GM18520 (cell line): ENCODE results near the gene AGPAT4.

ENCODE experiments used
- ATAC-seq: cut with Tn5 transposase; IDR thresholded peaks from one replicate; pipeline ENCODE4 v1.9.1; 2021; ENCODE audit not compliant: unreplicated experiment

AGPAT4 gene

DNA sequence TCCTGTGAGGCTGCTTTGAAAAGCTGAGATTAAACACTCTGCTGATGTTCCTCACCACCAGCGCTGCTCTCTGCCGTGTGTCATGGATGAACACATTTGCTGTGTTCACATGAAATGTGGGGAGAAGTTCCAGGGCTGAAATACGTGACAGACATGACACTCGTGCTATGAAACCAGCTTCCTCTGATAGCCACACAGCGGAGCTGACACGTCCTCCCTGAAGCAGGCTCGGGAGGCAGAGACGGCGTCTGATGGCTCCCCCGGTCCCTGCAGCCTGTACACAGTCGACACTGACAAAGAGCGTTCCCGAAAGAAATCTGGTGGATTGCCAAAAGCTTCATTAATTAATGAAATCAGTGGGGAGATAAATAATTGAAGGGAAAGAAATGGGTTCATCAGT lies 17.5 kb downstream of the AGPAT4 start:
- ATAC-seq: no peak

DNA sequence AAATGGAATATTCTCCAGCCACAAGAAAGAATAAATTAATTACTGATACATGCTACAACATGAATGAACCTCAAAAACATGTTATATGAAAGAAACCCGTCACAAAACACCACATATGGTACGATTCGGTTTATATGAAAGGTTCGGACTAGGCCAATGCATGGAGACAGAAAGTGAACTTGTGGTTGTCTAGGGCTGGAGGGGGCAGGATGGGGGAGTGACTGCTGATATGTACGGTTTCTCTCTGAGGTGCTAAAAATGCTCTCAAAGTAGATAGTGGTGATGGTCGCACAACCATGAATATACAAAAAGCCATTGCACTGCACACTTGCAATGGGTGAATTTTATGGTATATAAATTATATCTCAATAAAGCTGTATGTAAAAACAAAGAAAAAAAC lies 18.3 kb downstream of the AGPAT4 start:
- ATAC-seq: no peak

DNA sequence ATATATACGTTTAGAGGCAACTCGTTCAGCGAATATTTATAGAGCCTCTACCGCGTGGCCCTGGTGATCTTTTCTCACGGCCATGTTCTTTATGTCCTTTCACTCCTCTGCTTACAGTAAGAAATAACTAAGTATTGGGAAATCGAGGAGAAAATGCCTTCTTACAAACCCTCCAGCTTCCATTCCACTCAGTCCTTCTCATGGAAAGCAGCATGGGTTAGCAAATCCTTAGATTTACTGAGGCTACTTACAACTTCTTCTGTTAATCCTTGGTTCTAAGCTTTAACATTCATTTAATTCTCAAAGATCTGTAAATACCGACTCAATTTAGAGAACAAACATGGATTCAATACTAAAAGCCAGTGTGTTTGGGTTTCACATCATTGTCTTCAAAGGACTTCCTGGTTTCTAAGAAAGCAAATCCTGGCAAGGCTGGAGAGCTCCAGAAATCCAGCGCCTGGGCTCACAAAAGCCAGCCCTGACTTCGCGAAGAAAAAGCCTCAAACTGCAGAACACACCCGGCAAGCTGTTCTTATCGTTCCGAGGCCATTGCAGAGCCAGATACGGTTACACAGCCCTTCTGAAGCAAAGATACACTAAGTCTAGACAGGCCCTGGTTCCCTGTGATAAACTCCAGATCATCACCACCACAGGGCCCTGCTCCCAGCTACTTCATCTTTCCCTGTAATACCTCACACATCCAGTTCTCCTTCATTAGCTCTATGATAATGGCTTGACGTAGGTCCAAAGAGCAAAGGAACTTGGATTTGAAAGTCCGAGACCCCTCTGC lies 19.2 kb downstream of the AGPAT4 start:
- ATAC-seq: no peak

DNA sequence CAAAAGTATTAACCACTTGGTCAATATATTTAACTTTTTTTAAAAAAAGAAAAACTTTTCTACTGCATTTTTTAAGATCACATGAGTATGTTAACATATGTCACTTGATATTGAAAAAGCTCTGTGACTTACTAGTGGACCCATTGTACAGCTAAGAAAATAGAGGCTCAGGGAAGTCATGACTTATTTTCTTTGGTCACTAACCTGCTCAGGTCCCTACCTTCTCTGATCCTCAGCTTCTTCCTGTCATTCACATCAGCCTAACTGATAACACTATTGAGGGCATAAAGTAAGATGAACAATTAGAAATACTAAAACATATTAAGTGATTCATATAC lies 19.8 kb downstream of the AGPAT4 start:
- no peak for ATAC-seq

DNA sequence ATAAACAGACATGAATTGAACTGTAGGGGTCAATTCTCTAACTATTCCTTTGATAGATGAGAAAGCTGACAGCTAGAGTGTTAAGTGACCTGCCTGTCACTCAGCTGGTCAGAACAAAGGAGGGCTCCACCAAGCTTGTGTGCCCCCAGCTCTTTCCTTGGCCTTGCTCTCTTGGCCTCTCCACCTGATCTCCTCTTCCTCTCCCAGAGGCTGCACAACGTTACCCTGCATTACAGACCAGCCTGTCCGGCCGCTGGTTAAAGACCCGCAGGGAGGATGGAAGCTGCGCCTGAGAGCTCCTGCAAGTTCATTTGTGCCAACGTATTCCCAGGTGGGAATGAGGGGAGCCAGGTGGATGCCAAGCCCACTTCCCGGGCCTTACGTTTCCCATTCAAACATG lies 22.5 kb downstream of the AGPAT4 start:
- ATAC-seq: no peak

DNA sequence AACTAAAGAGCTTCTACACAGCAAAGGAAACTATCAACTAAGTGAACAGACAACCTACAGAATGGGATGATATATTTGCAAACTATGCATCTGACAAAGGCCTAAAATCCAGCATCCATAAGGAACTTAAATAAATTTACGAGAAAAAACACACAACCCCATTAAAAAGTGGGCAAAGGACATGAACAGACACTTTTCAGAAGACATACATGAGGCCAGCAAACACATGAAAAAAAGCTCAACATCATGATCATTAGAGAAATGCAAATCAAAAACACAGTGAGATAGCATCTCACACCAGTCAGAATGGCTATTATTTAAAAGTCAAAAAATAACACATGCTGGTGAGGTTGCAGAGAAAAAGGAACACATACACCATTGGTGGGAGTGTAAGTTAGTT lies 24.5 kb downstream of the AGPAT4 start:
- ATAC-seq: no peak

DNA sequence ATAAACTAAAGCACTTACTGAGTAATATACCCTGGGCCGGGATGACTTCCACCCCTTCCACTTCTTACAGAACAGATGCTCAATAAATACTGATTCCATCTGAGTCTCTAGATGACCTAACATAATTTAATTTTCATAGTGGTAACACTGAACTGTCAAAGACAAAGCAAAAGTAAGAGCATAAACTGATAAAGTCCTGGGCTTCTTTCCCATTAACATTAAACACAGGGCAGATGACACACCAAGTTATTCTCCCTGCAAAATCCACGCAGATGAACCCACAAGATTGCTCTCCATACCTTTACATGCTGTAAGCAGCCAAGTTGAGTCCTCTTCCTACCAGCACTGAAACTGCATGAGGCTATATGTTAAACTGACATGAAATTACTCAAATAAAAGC lies 27.1 kb downstream of the AGPAT4 start:
- no peak for ATAC-seq

DNA sequence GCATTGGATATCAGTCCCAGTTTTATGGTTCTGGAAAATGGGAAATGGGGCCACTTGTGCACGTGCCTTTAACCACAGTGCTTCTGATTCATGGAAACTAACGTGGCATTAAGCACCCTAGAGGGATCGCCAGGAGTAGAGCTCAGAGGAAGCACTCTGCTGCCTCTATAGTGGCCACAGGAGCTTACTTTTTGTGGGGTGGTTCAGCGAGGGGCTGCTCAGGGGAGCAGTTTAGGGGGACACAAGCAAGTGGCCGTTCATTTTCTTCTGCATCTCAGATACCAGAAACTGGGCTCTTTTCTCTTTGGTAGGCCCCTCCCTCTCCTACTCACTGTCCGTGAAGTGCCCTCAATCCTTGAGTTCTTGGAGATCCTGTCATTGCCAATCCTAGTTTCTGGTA lies 28.5 kb downstream of the AGPAT4 start:
- ATAC-seq: no peak

DNA sequence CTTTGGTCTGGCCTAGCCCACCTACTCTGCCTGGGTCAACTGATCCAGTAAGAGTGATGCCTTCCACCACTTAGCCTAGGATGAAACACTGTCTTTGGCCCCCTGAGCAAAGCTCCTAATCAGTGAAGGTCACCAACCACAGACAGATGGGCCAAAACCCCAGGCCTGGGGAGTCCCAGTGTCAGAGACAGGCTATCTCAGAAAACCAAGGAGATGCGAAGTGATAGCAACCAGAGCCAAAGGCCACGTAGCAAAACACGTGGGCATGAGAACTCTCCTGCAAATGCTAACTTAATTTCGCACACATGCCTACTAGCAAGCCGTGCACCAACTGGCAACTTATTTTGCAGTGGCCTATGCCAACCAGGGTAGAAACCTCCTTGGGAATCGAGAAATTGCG lies 29.1 kb downstream of the AGPAT4 start:
- no peak for ATAC-seq

DNA sequence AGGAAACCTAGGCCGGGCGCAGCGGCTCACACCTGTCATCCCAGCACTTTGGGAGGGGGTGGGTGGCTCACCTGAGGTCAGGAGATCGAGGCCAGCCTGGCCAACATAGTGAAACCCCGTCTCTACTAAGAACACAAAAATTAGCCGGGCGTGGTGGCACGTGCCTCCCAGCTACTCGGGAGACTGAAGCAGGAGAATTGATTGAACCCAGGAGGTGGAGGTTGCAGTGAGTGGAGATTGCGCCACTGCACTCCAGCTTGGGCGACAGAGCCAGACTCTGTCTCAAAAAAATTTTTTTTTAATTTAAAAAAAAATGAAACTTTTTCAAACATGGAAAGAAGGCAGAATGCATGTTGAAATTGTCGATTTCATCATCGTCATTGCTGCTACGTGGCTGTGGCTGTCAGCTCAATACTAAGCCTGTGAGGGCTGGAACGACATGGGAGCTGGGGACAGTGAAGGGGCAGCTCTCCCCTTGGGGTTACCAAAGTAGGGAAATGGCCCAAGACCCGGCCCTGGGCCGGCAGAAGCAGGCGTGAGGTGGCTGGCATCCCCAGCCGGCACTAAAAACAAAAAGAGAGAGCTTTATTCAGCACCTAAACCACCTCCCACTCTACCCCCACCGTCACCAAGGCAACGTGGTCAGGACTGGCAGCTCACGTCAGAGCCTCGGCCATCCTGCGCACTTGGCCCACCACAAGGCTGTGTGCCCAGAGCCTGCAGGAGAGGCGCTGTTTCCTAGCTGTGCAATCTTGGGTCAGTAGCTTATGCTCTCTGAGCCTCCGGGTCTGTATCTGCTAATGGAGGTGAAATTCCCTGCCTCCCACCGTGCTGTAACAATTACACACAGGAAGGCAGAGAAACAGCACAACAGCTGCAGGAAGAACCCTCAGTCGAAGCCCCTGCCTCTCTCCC lies 30.8 kb downstream of the AGPAT4 start:
- ATAC-seq: no peak

DNA sequence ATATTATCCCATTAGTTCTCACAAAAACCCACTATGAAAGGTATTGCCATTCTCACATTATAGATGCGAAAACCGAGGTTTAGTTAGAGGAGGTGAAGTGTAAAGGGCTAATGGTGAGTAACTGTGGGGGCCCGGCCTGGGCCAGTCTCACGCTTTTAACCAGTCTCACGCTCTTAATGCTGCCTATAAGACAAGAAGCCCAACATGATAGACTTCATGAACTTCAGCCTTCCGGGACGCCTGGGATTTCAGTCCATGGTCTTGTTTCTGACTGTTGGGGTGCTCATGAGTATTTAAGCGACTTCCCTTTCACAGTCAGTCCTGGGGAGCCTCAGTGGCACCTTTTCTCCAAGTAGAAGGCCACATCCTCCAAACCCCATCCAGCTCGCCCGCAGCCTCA lies 31.7 kb downstream of the AGPAT4 start:
- ATAC-seq: no peak

DNA sequence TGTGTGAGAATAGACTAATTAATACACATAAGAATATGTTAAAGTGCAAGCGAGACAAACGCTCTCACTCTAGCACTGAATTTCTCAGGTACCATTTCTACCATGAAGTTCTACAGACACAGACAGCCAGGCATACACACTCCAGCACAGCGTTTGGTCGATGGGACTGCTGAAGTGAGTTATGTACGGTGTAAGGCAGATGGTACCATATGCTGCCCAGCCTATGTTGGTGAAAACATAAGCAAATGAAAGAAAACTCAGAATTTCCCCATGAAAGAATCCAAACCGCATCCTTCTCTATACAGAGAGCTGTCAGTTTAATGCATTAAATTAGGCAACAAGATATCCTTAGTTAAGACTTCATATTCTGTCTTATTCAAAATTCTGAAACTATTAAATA lies 34.9 kb downstream of the AGPAT4 start:
- no peak for ATAC-seq

DNA sequence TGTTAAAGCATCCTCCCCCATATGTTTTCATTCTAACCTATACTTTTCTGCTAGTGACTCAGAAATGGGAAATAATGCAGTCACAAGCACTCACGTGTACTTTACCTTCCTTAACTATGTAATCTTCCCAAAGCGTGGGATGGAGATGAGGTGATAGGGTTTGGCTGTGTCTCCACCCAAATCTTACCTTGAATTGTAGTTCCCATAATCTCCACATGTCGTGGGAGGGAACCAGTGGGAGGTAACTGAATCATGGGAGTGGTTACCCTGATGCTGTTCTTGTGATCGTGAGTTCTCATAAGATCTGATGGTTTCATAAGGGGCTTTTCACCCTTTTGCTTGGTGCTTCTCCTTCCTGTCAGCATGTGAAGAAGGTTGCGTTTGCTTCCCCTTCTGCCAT lies 35.4 kb downstream of the AGPAT4 start:
- ATAC-seq: no peak

DNA sequence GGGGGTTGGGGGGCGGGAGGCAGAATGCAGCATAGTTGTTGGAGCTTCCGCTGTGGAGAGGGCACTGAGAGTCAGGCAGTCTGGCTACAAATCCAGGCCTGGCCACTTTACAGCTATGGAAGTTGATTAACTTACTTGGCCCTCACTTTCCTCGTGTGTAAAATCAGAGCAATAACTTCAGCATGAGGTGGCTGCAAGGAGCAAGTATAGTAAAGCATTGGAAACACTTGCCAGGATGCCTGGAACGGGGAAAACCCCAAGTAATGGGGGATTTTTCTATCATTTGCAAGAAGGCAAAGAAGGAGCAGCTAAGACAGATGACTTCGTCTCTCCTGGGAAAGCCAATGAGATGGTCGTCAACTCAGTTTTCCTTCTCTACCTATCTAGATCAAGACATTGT lies 35.8 kb downstream of the AGPAT4 start:
- no peak for ATAC-seq

DNA sequence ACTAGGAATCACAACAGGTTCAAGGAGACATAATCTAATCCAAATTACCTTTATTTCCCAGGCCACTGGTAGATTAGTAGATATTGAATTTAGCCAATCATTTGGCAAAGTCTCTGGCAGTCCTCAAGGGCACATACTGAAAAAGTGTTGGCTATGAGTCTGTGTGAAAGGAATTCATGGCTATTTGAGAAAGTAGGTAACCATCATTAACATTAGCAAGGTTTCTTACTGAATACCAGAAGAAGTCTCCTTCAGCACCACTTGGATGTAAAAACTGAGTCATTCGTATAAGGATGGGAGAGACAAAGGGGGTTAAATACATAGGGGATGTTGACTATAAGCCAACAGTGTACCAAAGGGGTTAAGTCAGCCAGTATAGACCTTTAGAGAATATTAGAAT lies 36.7 kb downstream of the AGPAT4 start:
- no peak for ATAC-seq

DNA sequence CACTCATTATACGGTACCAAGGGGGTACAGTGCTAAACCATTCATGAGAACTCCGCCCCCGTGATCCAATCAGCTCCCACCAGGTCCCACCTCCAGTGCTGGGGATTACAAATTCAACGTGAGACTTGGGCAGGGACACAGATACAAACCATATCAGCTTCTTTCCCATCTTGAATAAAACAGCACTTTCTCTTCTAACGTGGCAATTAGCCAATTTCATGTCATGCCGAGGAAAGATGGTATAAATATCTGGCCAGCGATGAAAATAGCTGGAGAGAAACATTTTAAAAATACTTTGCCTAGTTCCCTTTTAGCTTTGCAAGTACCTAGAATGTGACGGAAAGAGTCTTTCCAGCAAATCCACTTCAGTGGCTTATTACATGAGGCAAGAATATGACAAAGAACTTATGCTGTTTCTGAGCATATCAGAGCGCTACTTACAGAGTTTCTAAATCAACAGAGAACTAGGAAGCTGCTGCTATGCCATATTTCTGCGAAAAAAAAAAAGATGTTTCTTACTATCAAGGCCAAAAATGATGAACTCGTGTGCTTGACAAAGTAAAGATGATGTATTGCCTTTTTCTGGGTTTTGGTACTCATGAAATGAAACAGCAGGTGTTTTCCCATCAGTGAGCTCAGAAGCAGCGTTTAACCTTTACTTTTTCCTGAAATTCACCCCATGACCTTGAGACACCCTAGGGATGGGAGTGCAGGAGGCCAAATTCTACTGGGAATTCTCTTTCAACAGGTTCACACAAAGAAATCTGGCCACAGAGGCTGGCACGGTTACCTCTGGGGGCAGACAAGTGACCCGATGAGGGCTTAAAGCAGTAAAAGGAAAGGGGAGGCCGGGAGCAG lies 37.9 kb downstream of the AGPAT4 start:
- ATAC-seq: no peak

DNA sequence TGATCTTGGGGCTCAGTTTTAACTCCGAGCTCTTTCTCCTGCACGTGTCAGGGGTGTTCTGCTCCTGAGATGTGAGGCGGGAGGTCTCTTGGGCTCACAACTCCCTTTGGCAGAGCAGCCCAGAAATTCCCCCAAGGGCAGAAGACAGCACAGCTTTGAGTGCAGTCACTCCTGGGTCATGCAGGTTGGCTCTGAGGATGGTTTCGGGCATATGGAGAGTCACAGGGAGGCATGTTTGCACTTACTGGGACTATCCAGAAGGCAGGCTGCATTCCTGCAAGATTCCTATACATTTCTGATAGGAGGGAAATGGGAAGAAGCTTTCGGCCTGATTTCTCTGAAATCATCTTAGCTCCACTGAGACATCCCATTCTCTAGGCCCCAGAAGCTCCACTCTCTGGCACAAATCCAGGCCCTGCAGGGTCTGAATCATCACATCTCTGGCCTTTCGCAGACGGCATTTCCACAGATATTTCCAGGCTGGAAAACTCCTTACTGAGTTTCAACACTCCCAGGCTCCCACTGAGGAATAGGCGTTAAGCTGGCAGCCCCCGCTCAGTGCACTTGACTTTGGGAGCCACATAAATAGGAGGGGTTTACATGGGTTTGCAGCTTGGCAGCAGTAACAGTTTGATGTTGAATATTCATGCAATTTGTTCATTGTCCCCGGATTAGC lies 39.7 kb downstream of the AGPAT4 start:
- ATAC-seq: no peak

DNA sequence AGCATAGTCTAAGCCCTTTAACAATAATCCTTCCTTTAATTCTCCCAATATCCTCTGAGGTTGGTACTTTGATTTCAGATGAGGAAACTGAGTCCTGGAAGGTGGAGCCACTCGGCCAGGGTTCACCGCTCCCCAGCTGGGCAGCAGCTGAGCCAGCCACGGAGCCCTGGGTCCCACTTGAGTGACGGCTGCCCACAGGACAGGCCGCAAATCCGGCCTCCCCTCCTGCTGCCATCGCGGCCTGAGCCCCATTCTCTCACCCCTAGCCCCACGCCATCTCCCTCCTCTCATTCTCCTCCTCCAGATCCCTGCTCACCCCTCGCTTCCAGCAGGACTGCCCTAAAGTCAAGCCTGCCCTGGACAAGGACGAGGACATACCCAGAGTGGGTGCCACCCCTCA lies 41.4 kb downstream of the AGPAT4 start:
- ATAC-seq: no peak

DNA sequence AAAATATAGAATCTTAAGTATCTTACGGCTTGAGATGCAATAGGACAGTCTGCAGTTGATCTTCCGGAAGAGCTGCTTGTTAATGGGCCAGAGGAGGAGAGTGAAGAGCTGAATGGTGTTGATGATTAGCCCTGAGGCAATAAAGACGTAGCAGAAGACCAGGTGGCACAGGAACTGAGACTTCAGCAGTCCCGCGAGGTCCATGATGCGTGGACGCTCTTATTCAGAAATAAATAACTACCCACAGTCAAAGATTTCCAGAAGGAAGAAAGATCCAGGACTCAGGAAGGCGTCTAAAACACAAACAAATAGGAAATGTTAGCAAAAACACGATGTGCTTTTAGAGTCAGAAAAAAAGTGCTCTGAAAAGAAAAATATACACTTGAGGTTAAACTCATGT lies 41.9 kb downstream of the AGPAT4 start:
- no peak for ATAC-seq

DNA sequence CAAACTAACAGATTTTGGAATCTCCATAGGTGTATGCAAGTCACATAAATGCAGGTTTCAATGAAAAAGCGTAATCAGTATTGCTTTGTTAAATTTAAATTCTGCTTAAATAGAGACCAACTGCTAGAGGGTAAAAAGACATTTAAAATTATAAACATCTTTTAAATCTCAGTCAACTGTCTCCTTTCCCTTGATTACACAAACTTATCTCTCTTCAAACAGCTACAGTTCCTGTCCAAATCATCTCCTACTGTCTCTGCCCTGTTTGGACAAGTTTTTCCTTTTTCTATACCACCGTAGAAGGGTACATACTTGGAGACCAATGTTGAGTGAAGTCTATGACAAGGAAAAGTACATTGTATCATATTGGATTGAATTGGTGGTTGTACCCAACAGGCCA lies 43.5 kb downstream of the AGPAT4 start:
- no peak for ATAC-seq
